Measurements from ENCODE around the gene STOML2.

The STOML2 gene

DNA sequence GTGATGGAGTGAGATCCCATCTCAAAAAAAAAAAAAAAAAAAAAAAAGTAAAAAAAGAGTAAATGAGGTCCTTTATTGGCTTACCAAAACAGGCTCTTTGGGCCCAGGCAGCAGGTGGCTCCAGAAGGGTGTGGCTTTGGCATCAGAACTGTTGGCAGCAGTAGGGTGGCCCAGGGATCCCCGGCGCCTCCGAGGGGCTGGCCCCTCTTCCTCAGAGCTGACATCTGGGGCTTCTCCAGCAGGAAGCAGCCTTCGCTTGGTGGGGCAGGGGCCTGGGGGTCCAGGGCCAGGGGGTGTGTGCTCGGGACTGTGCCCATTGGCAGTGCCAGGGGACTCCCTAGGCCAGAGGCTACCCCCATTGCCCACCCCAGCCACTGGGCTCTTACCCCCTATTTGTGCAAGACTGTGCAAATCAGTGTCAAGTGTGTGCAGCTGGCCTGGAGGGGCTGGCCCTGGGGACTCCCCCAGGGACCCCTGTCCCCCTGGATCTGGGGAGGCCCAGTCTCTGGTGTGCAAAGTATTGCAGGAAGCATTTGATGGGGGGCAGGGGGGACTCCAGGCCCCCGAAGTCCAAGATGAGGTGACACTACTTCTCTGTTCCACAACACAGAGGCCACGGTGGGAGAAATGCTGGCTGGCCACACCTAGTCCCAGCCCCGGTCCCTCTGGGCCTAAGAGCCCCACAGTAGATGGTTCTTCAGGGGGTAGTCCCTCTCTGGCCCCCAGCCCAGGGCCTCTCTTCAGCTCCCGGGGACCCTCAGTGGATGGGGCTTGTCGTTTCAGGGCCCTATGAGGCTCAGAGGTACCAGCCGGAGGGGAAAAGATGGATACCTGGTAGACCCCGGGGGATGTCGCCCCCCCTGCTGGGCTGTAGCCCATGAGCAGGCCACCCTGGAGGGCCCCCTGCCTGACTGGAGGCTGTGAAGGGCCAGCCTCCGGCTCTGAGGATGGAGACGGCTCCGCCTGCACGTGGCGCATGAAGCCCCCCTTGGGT is 4.7 kb upstream of the STOML2 start:
- DNase-seq, result no peak

GRCh38 chr9:35106343-35106730 is 3.4 kb upstream of the STOML2 start:
- no peak for DNase-seq

DNA sequence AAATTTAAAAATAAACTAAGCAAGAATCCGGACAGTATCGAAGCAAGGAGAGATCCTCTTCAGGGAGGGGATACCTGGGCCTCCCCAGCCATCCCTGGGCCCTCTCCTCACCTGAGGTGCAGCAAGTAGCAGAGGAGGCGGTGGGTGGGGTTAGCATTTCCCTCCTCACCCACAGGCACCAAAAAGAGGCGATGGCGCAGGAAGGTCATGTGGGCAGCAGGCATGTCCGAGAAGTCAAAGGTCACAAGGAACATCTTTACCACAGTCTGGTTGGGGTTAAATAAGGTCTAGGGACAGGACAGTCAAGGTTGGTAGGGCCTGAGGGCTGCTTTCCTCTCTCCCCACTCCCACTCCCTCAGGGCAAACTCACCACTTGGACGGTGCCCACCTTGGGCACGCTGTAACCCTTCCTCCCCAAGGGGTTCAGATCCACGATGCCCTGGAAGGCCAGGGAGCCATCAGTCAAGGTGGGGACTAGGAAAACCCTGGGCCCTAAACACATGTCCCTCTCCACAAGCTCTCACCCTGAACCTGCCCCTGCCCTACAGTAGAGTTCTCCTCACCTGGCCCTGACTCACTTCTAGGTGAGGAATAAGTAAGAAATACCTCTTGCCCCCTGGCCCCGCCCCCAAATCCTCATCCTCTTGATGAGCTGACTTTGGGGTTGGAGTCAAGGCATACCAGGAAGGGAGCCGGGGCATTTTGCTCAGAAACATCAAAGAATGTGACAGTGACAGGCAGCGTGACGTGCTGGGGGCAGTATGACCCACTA is 2.8 kb upstream of the STOML2 start:
- no peak for DNase-seq

- DNase-seq, result no peak
Measured at GRCh38 chr9:35105126-35105525, 2.2 kb upstream of the STOML2 start.

DNA sequence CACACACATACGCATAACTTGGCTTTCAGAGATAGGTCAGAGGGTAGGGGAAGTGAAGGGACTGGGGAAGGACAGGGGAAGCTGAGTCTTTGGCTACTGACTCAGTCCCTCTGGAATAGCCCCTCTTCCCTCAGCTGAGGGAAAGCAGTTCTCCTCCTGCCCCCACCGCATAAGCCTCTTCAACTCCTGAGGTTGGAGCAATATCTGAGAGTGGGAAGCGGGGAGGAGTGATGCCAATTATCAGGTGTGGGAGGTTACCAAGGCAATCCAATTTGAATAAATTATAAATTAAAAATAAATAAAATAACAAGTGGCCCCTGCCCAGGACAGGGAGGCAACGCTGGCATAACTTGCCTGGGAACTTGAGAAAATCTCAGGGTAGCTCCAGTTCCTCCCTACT is 1.7 kb upstream of the STOML2 start:
- no peak for DNase-seq

- no peak for DNase-seq
Measured at GRCh38 chr9:35103660-35104191, 795 bp upstream of the STOML2 start.

DNA sequence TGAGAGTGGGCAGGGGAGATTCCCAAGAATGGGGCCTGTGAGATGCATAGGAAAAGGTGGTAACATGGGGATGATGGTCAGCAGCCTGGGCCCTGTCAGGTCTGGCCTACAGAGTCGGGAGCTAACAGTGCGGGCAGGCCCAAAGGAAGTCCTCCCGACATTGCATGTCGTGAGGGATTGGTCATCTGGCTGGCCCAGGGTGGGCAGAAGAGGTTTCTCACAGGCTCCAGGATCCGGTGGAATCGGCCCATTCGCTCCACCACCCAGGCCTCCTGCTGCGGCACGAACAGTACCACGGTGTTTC is 514 bp downstream of the STOML2 start:
- DNase-seq, result no peak

DNA sequence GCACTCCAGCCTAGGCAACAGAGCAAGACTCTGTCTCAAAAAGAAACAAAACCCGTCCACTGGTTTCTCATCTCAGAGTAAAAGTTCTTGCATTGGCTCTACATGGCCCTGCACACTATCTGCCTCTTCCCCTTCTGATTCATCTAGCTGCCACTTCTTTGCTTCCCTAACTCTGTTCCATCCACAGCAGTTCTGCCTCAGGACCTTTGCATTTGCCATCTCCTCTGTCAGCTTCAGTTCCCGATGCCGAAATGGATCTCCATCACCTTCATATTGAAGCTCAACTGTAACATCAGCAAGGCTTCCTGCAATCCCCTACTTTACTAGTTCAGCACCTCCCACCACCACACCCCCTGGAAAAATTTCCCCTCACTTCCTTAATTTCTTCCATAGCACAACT is 5.4 kb downstream of the STOML2 start:
- no peak for DNase-seq

DNA sequence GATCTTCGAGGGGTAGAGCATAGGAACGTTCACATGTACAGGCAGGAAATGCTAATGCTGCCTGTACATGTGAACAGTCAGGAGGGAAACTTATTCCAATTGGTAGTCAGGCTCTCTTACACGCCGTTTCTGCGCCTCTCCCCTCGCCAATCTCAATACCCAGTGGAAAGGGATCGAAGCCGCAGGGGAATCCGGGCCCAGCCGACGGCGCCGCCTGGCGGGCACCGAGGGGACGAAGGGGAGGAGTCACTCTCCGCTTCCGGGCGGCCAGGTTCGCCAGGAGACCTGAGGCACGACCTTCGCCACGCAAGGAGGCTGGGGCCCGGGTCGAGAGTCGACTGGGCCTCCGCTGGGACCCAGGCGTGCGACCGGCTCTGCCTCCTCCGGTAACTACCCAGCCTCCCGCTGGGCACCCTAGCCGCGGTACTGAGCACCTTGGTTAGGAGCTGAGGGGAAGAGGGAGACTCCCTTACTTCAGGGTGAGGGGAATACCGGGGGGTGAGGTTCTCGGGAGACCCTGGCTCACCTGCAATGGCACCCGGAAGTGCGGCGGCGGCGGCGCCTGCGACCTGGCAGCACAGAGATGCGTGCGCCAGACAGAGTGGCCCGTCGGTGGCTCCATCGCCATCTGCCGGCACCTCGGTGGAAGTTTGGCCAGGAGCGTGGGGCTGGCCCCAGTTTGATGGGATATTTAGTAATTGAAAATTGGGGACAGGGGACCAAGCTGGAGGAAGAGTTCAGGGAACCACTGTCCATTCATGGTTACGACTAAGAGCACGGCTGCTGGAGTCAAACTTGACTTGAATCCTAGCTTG is 6.7 kb downstream of the STOML2 start, which contains the start of gene PIGO:
PIGO (minus strand) TSS at position 557 of the 815 bp plus-strand sequence. CDS start 1,026 bp downstream, outside the sequence.
- DNase-seq, result peak; percentile 89

DNA sequence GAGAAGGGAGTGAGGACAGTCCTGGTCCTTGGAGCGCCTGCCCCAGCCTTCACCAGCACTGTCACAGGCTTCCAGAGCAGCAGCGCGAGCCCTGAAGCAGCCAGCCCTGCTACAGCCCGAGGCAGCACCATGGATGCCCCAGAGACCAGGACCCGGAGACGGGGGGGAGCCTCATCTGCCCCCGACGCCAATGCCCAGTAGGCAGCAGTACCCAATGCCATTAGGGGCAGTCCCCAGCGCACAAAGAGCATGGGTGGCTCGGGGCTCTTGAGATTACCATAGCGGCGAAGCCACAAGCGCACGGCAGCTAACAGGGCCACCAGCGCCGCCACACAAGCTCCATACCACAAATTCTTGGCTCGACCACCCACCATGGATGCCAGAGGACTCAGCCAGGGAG is 11.4 kb downstream of the STOML2 start:
- no peak for DNase-seq

GRCh38 chr9:35089434-35089833 is 13.5 kb downstream of the STOML2 start:
- no peak for DNase-seq

DNA sequence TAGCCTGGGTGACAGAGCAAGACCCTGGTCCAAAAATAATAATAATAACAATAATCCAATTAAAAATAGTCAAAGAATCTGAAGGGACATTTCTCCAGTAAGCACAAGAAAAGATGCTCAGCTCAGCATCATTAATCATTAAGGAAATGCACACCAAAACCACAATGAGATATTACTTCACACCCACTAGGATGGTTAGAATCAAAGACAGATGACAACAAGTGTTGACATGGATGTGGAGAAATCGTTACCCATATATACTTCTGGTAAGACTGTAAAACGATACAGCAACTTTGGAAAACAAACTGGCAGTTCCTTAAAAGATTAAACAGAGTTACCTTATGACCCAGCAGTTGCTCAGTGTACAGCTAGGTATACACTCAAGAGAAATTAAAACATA is 17.9 kb downstream of the STOML2 start:
- DNase-seq, result no peak

DNA sequence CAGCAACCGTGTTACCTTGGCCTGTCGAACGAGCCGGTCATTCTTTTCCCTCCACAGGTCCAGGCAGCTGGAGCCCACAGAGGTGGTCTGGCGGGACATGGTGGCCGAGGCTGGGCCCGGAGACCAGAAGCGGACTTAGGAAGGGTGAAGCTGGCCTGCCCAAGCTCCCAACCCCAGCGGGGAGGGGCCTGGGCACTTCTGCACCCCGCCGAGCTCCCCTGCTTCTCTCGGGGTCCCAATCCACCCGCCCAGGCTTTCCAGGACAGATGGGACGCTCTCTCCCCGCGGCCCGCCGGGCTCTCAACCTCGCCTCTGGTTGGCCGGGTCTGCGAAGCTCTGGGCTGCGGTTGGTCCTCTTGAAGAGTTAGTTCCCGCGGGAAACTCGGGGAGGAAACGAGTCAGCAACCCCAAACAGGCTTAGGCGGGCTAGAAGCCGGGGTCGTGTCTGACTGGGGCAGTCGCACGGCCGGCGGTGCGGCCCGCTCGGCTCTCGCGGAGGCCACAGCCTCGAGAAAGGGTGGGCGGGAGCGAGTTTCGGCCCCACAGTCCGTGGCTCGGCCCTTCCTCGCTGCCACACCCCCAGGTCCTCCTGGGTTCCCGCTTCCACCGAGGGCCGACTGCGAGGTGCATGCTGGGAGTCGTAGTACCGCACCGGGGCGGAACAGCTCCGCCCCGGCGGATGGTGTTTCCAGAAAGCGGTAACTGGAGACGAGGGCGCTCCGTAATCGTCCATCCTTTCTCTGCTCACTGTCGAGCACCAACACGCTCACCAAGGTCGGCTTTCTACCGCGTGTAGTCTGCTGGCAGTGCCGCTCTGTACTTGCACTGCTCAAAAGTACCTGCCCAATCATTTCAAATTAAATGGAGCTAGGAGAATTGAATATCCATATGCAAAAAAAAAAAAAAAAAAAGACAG is 23.2 kb downstream of the STOML2 start, which contains the start of gene FANCG:
FANCG (minus strand) TSS at position 517 of the 916 bp plus-strand sequence; CDS start at position 99, 418 bp downstream.
- DNase-seq, result peak; percentile 82

DNA sequence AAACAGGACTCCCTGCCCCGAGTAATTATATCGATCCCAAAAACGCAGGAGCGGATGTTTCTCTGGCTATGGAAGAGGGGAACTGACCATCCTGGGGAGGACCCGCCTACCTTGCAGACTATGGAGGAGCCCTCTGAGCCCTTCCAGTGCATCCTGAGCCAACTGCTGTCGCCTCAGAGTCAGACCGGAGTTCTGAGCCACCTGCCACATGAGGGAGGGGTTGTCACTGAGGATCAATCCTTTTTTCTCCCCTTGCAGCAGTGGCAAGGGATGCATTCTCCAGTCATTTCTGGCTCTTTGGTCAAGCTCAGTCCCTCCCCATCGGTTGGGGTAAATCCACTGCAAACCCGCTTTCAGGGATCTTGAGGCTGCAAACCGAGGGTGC is 23.9 kb downstream of the STOML2 start:
- no peak for DNase-seq

- no peak for DNase-seq
Measured at GRCh38 chr9:35078066-35078465, 24.9 kb downstream of the STOML2 start.

DNA sequence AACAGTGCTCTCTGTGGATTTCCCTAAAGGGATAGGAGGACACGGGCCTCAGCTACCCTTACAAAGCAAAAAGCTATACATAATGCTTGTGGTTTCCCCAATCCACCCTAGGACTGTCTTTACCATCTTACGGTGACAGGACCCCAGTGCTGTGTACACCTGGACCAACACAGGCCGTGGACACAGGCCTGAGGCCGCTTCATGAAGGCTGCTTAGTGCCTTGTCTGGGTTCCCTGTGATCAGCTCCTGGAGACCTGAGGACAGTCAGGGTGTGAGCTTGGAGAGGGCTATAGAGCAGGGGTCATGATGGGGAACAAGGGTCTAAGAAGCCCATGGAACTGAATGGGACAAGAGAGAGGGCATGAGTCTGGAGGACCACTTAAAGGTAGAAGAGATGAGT is 26.1 kb downstream of the STOML2 start:
- DNase-seq, result no peak

DNA sequence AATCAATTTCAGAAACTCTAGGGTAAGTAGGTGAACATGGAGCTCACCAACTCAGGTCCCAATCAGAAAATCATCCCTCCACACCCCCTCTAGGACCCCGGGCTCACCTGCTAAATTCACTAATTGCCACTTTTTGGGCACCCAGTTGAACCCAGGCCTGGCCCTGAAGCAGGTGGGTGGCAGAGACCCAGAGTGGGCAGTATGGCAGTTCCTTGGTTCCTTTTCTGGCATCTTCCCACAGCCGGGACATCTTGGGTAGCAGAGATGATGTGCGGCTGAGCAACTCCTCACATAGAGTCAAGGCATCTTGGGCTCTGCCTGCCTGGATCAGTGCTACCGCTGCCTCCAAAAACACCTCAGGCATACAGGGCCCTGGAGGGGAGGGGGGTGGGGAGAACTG is 27.6 kb downstream of the STOML2 start:
- DNase-seq, result no peak

DNA sequence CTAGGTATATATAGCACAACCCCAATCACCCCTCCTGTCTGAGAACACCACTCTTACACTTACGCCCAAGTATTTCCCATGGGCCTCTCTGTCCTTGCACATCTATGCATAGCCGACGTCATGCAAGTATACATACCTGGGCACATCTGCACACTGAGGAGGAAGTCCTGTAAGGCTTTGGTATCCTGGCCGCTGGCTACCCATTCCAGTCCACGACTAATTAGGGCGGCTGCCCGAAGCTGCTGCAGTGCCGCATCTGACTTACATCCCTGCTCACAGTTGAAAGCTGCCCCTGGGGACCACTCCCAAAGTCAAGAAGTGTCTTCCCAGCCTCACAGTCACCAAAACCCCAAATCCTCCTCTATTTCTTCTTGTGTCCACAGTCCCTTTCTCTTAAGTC is 28.1 kb downstream of the STOML2 start:
- no peak for DNase-seq

DNA sequence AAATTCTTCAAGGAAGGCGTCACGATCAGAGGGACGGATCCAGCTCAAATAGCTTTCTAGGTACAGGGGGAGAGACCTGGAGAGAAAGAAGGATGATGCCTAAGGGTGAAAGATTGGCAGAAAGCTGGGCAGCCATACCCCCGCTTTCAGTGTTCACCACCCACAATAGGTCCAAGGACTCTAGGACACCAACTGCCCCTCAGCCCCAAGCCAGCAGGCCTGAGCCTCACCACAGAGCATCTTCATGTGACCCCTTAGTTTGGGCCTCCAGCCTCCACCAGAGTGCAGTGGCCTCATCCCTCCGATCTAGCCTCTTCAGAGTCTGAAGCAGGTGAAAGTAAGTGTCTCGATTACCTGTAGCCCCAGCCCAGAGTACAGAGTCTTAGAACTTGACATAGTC is 28.8 kb downstream of the STOML2 start:
- DNase-seq, result no peak

GRCh38 chr9:35073279-35073612 is 29.7 kb downstream of the STOML2 start:
- no peak for DNase-seq

DNA sequence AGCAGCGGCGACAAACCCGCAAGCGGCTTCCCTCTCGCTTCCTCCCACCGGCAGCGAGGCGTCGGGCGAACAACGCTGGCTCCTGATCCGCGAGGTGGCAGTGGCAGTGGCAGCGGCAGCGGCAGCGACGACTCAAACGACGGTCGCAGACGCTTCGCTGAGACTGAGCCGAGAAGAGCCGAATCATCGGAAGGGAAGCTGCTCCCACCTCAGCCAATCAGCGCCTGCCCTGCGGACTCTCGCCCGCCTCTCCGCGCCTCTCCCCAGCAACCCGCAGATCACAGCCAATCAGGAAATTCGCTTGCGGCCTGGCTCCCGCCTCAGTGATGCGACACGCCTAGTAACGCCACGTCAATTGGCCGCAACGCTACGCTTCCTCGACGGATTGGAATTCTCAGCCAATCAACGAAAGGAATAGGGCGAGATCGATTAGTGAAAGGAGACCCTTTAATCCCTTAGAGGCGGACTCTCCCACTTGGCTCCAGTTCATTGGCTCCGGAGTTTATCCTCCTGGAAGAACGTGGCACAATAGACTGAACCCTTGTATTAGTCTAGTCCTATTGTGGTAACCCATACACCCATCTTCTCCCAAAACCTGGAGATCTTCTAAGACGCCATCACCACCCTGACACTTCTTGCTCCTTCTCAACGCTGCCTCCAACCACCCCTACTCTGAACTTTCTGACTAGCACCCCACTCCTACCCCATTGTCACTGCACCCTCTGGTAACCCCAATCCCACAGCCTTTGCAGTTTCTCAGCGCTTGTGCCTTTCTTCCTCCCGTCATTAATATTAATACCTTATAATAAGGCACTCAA is 30.3 kb downstream of the STOML2 start, which contains the start of gene VCP:
VCP (minus strand) TSS at position 165 of the 818 bp plus-strand sequence. CDS start 272 bp downstream, outside the sequence.
- DNase-seq, result peak; percentile 98

Measured in NCI-H2107 (cell line).